HEK293 (cell line): ENCODE results near the gene KLRC3.

Source experiments
- CTCF ChIP-seq: fragments of 450-650 bp; formaldehyde crosslinking; IDR thresholded peaks from 2 replicates; pipeline ENCODE4 v1.5.1; 2016; ENCODE audit warnings: missing biosample characterization, missing genetic modification characterization
- GFI1B ChIP-seq: fragments of 450-650 bp; formaldehyde crosslinking; IDR thresholded peaks from 2 replicates; pipeline ENCODE4 v1.5.1; 2016; ENCODE audit warnings: missing biosample characterization, missing genetic modification characterization
- GLIS1 ChIP-seq: fragments of 450-650 bp; formaldehyde crosslinking; IDR thresholded peaks from 2 replicates; pipeline ENCODE4 v1.5.1; 2016; ENCODE audit warnings: missing biosample characterization, missing genetic modification characterization
- GLIS2 ChIP-seq: fragments of 450-650 bp; formaldehyde crosslinking; IDR thresholded peaks from 2 replicates; pipeline ENCODE4 v1.5.1; 2016; ENCODE audit warnings: missing biosample characterization, missing genetic modification characterization
- MZF1 ChIP-seq: fragments of 450-650 bp; formaldehyde crosslinking; IDR thresholded peaks from 2 replicates; pipeline ENCODE4 v1.5.1; 2017; ENCODE audit warnings: missing biosample characterization, missing genetic modification characterization, borderline replicate concordance
- PRDM4 ChIP-seq: fragments of 450-650 bp; formaldehyde crosslinking; IDR thresholded peaks from 2 replicates; pipeline ENCODE4 v1.5.1; 2017; ENCODE audit warnings: missing biosample characterization, missing genetic modification characterization
- TRIM28 ChIP-seq: IDR thresholded peaks from 2 replicates; pipeline ENCODE4 v1.6.1; 2011; ENCODE audit warnings: low read length, control low read depth, borderline replicate concordance
- ZBTB7A ChIP-seq: fragments of 450-650 bp; formaldehyde crosslinking; IDR thresholded peaks from 2 replicates; pipeline ENCODE4 v1.5.1; 2016; ENCODE audit warnings: low read depth, missing biosample characterization, missing genetic modification characterization
- ZNF121 ChIP-seq: fragments of 450-650 bp; formaldehyde crosslinking; IDR thresholded peaks from 2 replicates; pipeline ENCODE4 v1.5.1; 2016; ENCODE audit warnings: missing biosample characterization, missing genetic modification characterization
- ZNF239 ChIP-seq: fragments of 450-650 bp; formaldehyde crosslinking; IDR thresholded peaks from 2 replicates; pipeline ENCODE4 v1.5.1; 2016; ENCODE audit warnings: missing biosample characterization, missing genetic modification characterization
- ZNF280C ChIP-seq: fragments of 450-650 bp; formaldehyde crosslinking; IDR thresholded peaks from 2 replicates; pipeline ENCODE4 v1.5.1; 2016; ENCODE audit warnings: missing biosample characterization, missing genetic modification characterization
- ZNF350 ChIP-seq: fragments of 450-650 bp; formaldehyde crosslinking; IDR thresholded peaks from 2 replicates; pipeline ENCODE4 v1.5.0; 2017; ENCODE audit warnings: missing biosample characterization, mild to moderate bottlenecking, missing genetic modification characterization
- ZNF366 ChIP-seq: fragments of 450-650 bp; formaldehyde crosslinking; conservative IDR thresholded peaks from 2 replicates; pipeline ENCODE4 v1.5.1; 2016; ENCODE audit warnings: missing biosample characterization, missing genetic modification characterization
- ZNF530 ChIP-seq: fragments of 450-650 bp; formaldehyde crosslinking; IDR thresholded peaks from 2 replicates; pipeline ENCODE4 v1.5.1; 2016; ENCODE audit warnings: low read depth, missing biosample characterization, missing genetic modification characterization
- ZNF544 ChIP-seq: fragments of 450-650 bp; formaldehyde crosslinking; IDR thresholded peaks from 2 replicates; pipeline ENCODE4 v1.5.0; 2017; ENCODE audit warnings: missing biosample characterization, missing genetic modification characterization
- ZNF560 ChIP-seq: fragments of 450-650 bp; formaldehyde crosslinking; IDR thresholded peaks from 2 replicates; pipeline ENCODE4 v1.5.1; 2017; ENCODE audit warnings: missing biosample characterization, missing genetic modification characterization, borderline replicate concordance
- ZNF660 ChIP-seq: fragments of 450-650 bp; IDR thresholded peaks from 2 replicates; pipeline ENCODE4 v1.5.1; 2018; ENCODE audit warnings: missing biosample characterization, mild to moderate bottlenecking, missing genetic modification characterization
- ZSCAN18 ChIP-seq: fragments of 450-650 bp; formaldehyde crosslinking; IDR thresholded peaks from 2 replicates; pipeline ENCODE4 v1.5.1; 2016; ENCODE audit warnings: missing biosample characterization, missing genetic modification characterization
- TF ChIP-seq, protein P1 (sequence below): fragments of 450-650 bp; formaldehyde crosslinking; IDR thresholded peaks from 2 replicates; pipeline ENCODE4 v1.5.1; 2016; ENCODE audit warnings: missing biosample characterization, missing genetic modification characterization
- TF ChIP-seq, protein P2 (sequence below): fragments of 450-650 bp; formaldehyde crosslinking; conservative IDR thresholded peaks from 2 replicates; pipeline ENCODE4 v1.5.1; 2016; ENCODE audit warnings: low read depth, missing biosample characterization, missing genetic modification characterization
- TF ChIP-seq, protein P3 (sequence below): fragments of 450-650 bp; formaldehyde crosslinking; IDR thresholded peaks from 2 replicates; pipeline ENCODE4 v1.5.1; 2017; ENCODE audit warnings: missing biosample characterization, mild to moderate bottlenecking, missing genetic modification characterization, moderate library complexity

KLRC3 gene

GRCh38 chr12:10363914-10364814 lies 56.2 kb downstream of the KLRC3 start (continued):
- TF ChIP-seq ZNF280C (tag by site-specific recombination) = no peak
- no peak for TF ChIP-seq ZNF239 (tag by site-specific recombination)
- TF ChIP-seq PRDM4 (tag by site-specific recombination) = peak; percentile 23; the same call in 1 of the 2 replicates
- no peak for TF ChIP-seq ZNF544
- TF ChIP-seq ZNF350 (tag by site-specific recombination) = no peak
- TF ChIP-seq, protein P1, sequence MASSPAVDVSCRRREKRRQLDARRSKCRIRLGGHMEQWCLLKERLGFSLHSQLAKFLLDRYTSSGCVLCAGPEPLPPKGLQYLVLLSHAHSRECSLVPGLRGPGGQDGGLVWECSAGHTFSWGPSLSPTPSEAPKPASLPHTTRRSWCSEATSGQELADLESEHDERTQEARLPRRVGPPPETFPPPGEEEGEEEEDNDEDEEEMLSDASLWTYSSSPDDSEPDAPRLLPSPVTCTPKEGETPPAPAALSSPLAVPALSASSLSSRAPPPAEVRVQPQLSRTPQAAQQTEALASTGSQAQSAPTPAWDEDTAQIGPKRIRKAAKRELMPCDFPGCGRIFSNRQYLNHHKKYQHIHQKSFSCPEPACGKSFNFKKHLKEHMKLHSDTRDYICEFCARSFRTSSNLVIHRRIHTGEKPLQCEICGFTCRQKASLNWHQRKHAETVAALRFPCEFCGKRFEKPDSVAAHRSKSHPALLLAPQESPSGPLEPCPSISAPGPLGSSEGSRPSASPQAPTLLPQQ (tag by site-specific recombination) = peak; percentile 25; the same call in 1 of the 2 replicates
- no peak for TF ChIP-seq GFI1B (tag by site-specific recombination)
- peak; percentile 77 for TF ChIP-seq ZNF366 (tag by site-specific recombination)
- no peak for TF ChIP-seq ZNF121 (tag by site-specific recombination)
- TF ChIP-seq ZNF660 (tag by site-specific recombination) = 0 out of 2 replicates have a peak, but pooled peaks have one; percentile 25
- no peak for TF ChIP-seq ZBTB7A (tag by site-specific recombination)
- peak; percentile 58; the same call in 1 of the 2 replicates for TF ChIP-seq TRIM28
- no peak for TF ChIP-seq ZNF560
- peak; percentile 72 for TF ChIP-seq GLIS2 (tag by site-specific recombination)
- TF ChIP-seq MZF1 (tag by site-specific recombination) = peak; percentile 76
- TF ChIP-seq, protein P2, sequence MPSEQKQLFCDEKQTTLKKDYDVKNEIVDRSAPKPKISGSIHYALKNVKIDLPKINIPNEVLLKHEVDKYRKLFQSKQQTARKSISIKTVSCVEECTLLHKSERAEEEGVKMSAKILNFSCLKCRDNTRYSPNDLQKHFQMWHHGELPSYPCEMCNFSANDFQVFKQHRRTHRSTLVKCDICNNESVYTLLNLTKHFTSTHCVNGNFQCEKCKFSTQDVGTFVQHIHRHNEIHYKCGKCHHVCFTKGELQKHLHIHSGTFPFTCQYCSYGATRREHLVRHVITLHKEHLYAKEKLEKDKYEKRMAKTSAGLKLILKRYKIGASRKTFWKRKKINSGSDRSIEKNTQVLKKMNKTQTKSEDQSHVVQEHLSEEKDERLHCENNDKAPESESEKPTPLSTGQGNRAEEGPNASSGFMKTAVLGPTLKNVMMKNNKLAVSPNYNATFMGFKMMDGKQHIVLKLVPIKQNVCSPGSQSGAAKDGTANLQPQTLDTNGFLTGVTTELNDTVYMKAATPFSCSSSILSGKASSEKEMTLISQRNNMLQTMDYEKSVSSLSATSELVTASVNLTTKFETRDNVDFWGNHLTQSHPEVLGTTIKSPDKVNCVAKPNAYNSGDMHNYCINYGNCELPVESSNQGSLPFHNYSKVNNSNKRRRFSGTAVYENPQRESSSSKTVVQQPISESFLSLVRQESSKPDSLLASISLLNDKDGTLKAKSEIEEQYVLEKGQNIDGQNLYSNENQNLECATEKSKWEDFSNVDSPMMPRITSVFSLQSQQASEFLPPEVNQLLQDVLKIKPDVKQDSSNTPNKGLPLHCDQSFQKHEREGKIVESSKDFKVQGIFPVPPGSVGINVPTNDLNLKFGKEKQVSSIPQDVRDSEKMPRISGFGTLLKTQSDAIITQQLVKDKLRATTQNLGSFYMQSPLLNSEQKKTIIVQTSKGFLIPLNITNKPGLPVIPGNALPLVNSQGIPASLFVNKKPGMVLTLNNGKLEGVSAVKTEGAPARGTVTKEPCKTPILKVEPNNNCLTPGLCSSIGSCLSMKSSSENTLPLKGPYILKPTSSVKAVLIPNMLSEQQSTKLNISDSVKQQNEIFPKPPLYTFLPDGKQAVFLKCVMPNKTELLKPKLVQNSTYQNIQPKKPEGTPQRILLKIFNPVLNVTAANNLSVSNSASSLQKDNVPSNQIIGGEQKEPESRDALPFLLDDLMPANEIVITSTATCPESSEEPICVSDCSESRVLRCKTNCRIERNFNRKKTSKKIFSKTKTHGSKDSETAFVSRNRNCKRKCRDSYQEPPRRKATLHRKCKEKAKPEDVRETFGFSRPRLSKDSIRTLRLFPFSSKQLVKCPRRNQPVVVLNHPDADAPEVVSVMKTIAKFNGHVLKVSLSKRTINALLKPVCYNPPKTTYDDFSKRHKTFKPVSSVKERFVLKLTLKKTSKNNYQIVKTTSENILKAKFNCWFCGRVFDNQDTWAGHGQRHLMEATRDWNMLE (tag by site-specific recombination) = no peak
- peak; percentile 86 for TF ChIP-seq GLIS1 (tag by site-specific recombination)
- TF ChIP-seq ZNF530 (tag by site-specific recombination) = no peak
- no peak for TF ChIP-seq ZSCAN18
- TF ChIP-seq CTCF (tag by site-specific recombination) = no peak
- TF ChIP-seq, protein P3, sequence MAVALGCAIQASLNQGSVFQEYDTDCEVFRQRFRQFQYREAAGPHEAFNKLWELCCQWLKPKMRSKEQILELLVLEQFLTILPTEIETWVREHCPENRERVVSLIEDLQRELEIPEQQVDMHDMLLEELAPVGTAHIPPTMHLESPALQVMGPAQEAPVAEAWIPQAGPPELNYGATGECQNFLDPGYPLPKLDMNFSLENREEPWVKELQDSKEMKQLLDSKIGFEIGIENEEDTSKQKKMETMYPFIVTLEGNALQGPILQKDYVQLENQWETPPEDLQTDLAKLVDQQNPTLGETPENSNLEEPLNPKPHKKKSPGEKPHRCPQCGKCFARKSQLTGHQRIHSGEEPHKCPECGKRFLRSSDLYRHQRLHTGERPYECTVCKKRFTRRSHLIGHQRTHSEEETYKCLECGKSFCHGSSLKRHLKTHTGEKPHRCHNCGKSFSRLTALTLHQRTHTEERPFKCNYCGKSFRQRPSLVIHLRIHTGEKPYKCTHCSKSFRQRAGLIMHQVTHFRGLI (tag by site-specific recombination) = no peak
